ENCODE data around the gene CFAP97D1. TPM values are rescaled to one million over a fixed set of nuclear protein-coding genes. Genes with fewer than 3 reads are reported as not detected.

CFAP97D1 gene
- total and polyA plus RNA-seq, 2 experiments from 2014 or later = 0.10 TPM; not detected in 1

- TF ChIP-seq EZH2phosphoT487 (IDR thresholded peaks at IDR 0.05; ENCODE audit: low read depth, severe bottlenecking, unreplicated experiment) = no peak
- TF ChIP-seq, protein P1, sequence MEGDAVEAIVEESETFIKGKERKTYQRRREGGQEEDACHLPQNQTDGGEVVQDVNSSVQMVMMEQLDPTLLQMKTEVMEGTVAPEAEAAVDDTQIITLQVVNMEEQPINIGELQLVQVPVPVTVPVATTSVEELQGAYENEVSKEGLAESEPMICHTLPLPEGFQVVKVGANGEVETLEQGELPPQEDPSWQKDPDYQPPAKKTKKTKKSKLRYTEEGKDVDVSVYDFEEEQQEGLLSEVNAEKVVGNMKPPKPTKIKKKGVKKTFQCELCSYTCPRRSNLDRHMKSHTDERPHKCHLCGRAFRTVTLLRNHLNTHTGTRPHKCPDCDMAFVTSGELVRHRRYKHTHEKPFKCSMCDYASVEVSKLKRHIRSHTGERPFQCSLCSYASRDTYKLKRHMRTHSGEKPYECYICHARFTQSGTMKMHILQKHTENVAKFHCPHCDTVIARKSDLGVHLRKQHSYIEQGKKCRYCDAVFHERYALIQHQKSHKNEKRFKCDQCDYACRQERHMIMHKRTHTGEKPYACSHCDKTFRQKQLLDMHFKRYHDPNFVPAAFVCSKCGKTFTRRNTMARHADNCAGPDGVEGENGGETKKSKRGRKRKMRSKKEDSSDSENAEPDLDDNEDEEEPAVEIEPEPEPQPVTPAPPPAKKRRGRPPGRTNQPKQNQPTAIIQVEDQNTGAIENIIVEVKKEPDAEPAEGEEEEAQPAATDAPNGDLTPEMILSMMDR (IDR thresholded peaks at IDR 0.05; ENCODE audit: poor library complexity) = no peak
- no peak for TF ChIP-seq EZH2 (IDR thresholded peaks at IDR 0.05; ENCODE audit: borderline replicate concordance)
- Histone ChIP-seq H3K4me1 (ENCODE audit: insufficient read depth) (peaks cover 7% of the 10 kb centered on the region), H3K4me2 (no peak overlapping the region), H3K27me3 (no peaks in the 10 kb centered on the region), H3K79me2 (no peaks in the 10 kb centered on the region), H4K20me1 (ENCODE audit: insufficient read depth, poor library complexity, severe bottlenecking) (no peaks in the 10 kb centered on the region), H3K9me3 (ENCODE audit: low read depth) (no peaks in the 10 kb centered on the region), H3K9me2 (replicated peaks; ENCODE audit: insufficient read depth) (no peaks in the 10 kb centered on the region), H3K27ac (no peak overlapping the region), H3K4me3 (no peak overlapping the region), H2AFZ (no peak overlapping the region), H3K36me3 (replicated peaks; ENCODE audit: insufficient read depth, low read depth) (no peaks in the 10 kb centered on the region)
- no peak for DNase-seq (ENCODE audit: low spot score)
- WGBS (ENCODE audit: low lambda C conversion rate, missing lambda C conversion rate) = 94% methylated on average over 7 of the region's 7 CpGs
Measured at GRCh38 chr17:43830510-43831140, 50.4 kb downstream of the CFAP97D1 start.

DNA sequence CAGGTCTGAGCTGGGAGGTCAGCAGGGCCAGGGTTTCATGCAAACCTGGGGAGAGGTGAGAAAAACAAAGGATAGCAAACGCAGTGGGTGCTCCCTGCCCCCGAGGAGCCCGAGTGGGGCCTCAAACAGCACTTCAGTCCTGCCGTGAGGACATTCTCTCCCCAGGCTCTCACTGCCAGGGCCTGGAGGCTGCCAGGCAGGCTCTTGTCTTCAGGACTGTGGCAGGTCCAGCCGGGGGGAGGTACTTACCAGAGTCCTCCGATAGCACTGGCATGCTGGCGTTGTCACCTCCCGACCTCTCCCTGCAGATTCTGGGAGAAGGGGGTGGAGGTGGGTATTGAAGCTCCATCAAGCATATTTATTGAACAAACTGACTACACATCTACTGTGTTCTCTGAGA is 51.4 kb downstream of the CFAP97D1 start:
- H4K20me1 ChIP-seq (ENCODE audit: insufficient read depth, poor library complexity, severe bottlenecking) = no peaks in the 10 kb centered on the region
- no peaks in the 10 kb centered on the region for H3K79me2 ChIP-seq
- no peak for DNase-seq (ENCODE audit: low spot score)
- H3K4me2 ChIP-seq = peak overlapping the region; percentile 99
- no peak overlapping the region for H2AFZ ChIP-seq
- H3K27me3 ChIP-seq = no peaks in the 10 kb centered on the region
- H3K4me3 ChIP-seq = no peak overlapping the region
- H3K27ac ChIP-seq = no peak overlapping the region
- no peak for TF ChIP-seq EZH2phosphoT487 (IDR thresholded peaks at IDR 0.05; ENCODE audit: low read depth, severe bottlenecking, unreplicated experiment)
- no peak for TF ChIP-seq EZH2 (IDR thresholded peaks at IDR 0.05; ENCODE audit: borderline replicate concordance)
- TF ChIP-seq, protein P1 (IDR thresholded peaks at IDR 0.05; ENCODE audit: poor library complexity) = no peak
- H3K9me3 ChIP-seq (ENCODE audit: low read depth) = no peaks in the 10 kb centered on the region
- no peaks in the 10 kb centered on the region for H3K9me2 ChIP-seq (replicated peaks; ENCODE audit: insufficient read depth)
- peaks cover 7% of the 10 kb centered on the region for H3K4me1 ChIP-seq (ENCODE audit: insufficient read depth)
- no peaks in the 10 kb centered on the region for H3K36me3 ChIP-seq (replicated peaks; ENCODE audit: insufficient read depth, low read depth)
- 66% methylated on average over 8 of the region's 8 CpGs for WGBS (ENCODE audit: low lambda C conversion rate, missing lambda C conversion rate)

- Histone ChIP-seq H3K4me3 (peak overlapping the region; percentile 91), H3K4me1 (ENCODE audit: insufficient read depth) (peaks cover 7% of the 10 kb centered on the region), H3K27me3 (no peaks in the 10 kb centered on the region), H3K9me2 (replicated peaks; ENCODE audit: insufficient read depth) (no peaks in the 10 kb centered on the region), H4K20me1 (ENCODE audit: insufficient read depth, poor library complexity, severe bottlenecking) (no peaks in the 10 kb centered on the region), H2AFZ (peak overlapping the region; percentile 98), H3K27ac (peak overlapping the region; percentile 69), H3K36me3 (replicated peaks; ENCODE audit: insufficient read depth, low read depth) (no peaks in the 10 kb centered on the region), H3K9me3 (ENCODE audit: low read depth) (no peaks in the 10 kb centered on the region), H3K4me2 (peak overlapping the region; percentile 99), H3K79me2 (no peaks in the 10 kb centered on the region)
- 21% methylated on average over 21 of the region's 51 CpGs for WGBS (ENCODE audit: low lambda C conversion rate, missing lambda C conversion rate)
- TF ChIP-seq, protein P1 (IDR thresholded peaks at IDR 0.05; ENCODE audit: poor library complexity) = no peak
- TF ChIP-seq EZH2 (IDR thresholded peaks at IDR 0.05; ENCODE audit: borderline replicate concordance) (no peak), EZH2phosphoT487 (IDR thresholded peaks at IDR 0.05; ENCODE audit: low read depth, severe bottlenecking, unreplicated experiment) (no peak)
- DNase-seq (ENCODE audit: low spot score) = peak; percentile 75
Measured at GRCh38 chr17:43832168-43832975, 52.1 kb downstream of the CFAP97D1 start.
